ENCODE measurements around the gene SKI. TPM values are rescaled to one million over a fixed set of nuclear protein-coding genes. Genes with fewer than 3 reads are reported as not detected.

Gene SKI
- total RNA-seq, 1 experiment from 2014 or later: 38.2 TPM

- Mint-ChIP-seq H3K9me3 (ENCODE audit: unreplicated experiment) (no peaks in the 10 kb centered on the region), H3K27me3 (ENCODE audit: insufficient read depth, unreplicated experiment) (no peaks in the 10 kb centered on the region), H3K4me1 (ENCODE audit: low read depth, unreplicated experiment) (no peaks in the 10 kb centered on the region), H3K27ac (ENCODE audit: unreplicated experiment) (no peak overlapping the region), H3K36me3 (ENCODE audit: insufficient read depth, unreplicated experiment) (no peaks in the 10 kb centered on the region), H3K4me3 (ENCODE audit: unreplicated experiment) (no peak overlapping the region)
- CTCF ChIA-PET: no interaction called here
- no peaks in the 10 kb centered on the region for H3K36me3 ChIP-seq (ENCODE audit: control insufficient read depth, insufficient read depth, low read length)
- no peak overlapping the region for H3K4me3 ChIP-seq (ENCODE audit: low read depth, low read length)
- H3K4me1 ChIP-seq: peaks cover 12% of the 10 kb centered on the region
- no TSS peak for BruUV-seq (replicated peaks)
- TF ChIP-seq CTCF (IDR thresholded peaks at IDR 0.05; ENCODE audit: insufficient read depth in 1 of 2, low read depth in 1 of 2, low read length in 1 of 2, severe bottlenecking in 1 of 2, unreplicated experiment in 1 of 2): no peak
- no peaks in the 10 kb centered on the region for H3K27me3 ChIP-seq (replicated peaks; ENCODE audit: control insufficient read depth, insufficient read depth, low read length)
- POLR2A ChIA-PET: no interaction called here
- no peaks in the 10 kb centered on the region for H3K9me3 ChIP-seq
- DNase-seq: no peak
- intact Hi-C loops (cut with micrococcal nuclease; ENCODE audit: unreplicated experiment): no loop called here
Measured at GRCh38 chr1:2200308-2200943, 27.7 kb upstream of the SKI start.

GRCh38 chr1:2201062-2201461 lies 27.1 kb upstream of the SKI start:
- no peaks in the 10 kb centered on the region for H3K4me1 Mint-ChIP-seq (ENCODE audit: low read depth, unreplicated experiment)

DNA sequence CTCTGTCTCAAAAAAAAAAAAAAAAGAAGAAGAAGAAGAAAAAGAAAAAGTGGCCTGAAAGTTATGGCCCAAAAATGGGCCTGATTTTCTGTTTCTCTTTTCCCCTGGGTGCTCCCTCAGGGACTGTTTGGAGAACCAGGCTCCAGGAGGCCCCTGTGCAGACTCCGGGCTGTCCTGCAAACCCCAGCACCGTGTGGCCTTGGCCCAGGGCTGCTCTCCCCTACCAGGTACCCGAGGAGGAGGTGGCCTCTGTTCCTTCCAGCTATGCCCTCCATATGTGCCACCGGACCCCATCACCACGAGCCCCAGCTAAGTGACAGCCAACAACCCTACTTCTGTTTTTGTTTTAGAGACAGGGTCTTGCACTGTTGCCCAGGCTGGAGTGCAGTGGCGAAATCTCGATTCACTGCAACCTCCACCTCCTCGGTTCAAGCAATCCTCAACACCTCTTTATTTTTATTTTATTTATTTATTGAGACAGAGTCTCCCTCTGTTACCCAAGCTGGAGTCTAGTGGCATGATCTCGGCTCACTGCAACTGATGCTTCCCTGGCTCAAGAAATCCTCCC lies 26.0 kb upstream of the SKI start:
- Mint-ChIP-seq H3K27me3 (ENCODE audit: insufficient read depth, unreplicated experiment) (no peaks in the 10 kb centered on the region), H3K4me3 (ENCODE audit: unreplicated experiment) (no peak overlapping the region), H3K36me3 (ENCODE audit: insufficient read depth, unreplicated experiment) (no peaks in the 10 kb centered on the region), H3K27ac (ENCODE audit: unreplicated experiment) (no peak overlapping the region), H3K9me3 (ENCODE audit: unreplicated experiment) (no peaks in the 10 kb centered on the region), H3K4me1 (ENCODE audit: low read depth, unreplicated experiment) (no peaks in the 10 kb centered on the region)
- H3K27me3 ChIP-seq (replicated peaks; ENCODE audit: control insufficient read depth, insufficient read depth, low read length): no peaks in the 10 kb centered on the region
- H3K9me3 ChIP-seq: no peaks in the 10 kb centered on the region
- H3K4me1 ChIP-seq: peaks cover 6% of the 10 kb centered on the region; the same call in 1 of the 2 replicates
- POLR2A ChIA-PET: no interaction called here
- intact Hi-C loops (cut with micrococcal nuclease; ENCODE audit: unreplicated experiment): no loop called here
- no peak for TF ChIP-seq CTCF (IDR thresholded peaks at IDR 0.05; ENCODE audit: insufficient read depth in 1 of 2, low read depth in 1 of 2, low read length in 1 of 2, severe bottlenecking in 1 of 2, unreplicated experiment in 1 of 2)
- H3K36me3 ChIP-seq (ENCODE audit: control insufficient read depth, insufficient read depth, low read length): no peaks in the 10 kb centered on the region
- no TSS peak for BruUV-seq (replicated peaks)
- DNase-seq: no peak
- no peak overlapping the region for H3K4me3 ChIP-seq (ENCODE audit: low read depth, low read length)
- CTCF ChIA-PET: no interaction called here

More at GRCh38 chr1:2201062-2201461, 27.1 kb upstream of the SKI start:
- ChIA-PET CTCF (no interaction called here), POLR2A (no interaction called here)
- no peak overlapping the region for H3K4me3 Mint-ChIP-seq (ENCODE audit: unreplicated experiment)
- H3K4me3 ChIP-seq (ENCODE audit: low read depth, low read length): no peak overlapping the region
- no peaks in the 10 kb centered on the region for H3K9me3 ChIP-seq
- H3K27me3 Mint-ChIP-seq (ENCODE audit: insufficient read depth, unreplicated experiment): no peaks in the 10 kb centered on the region
- intact Hi-C loops (cut with micrococcal nuclease; ENCODE audit: unreplicated experiment): no loop called here
- no peaks in the 10 kb centered on the region for H3K27me3 ChIP-seq (replicated peaks; ENCODE audit: control insufficient read depth, insufficient read depth, low read length)
- no peak for TF ChIP-seq CTCF (IDR thresholded peaks at IDR 0.05; ENCODE audit: insufficient read depth in 1 of 2, low read depth in 1 of 2, low read length in 1 of 2, severe bottlenecking in 1 of 2, unreplicated experiment in 1 of 2)
- H3K27ac Mint-ChIP-seq (ENCODE audit: unreplicated experiment): no peak overlapping the region
- peaks cover 6% of the 10 kb centered on the region; the same call in 1 of the 2 replicates for H3K4me1 ChIP-seq
- no peak for DNase-seq
- no peaks in the 10 kb centered on the region for H3K36me3 ChIP-seq (ENCODE audit: control insufficient read depth, insufficient read depth, low read length)
- no peaks in the 10 kb centered on the region for H3K9me3 Mint-ChIP-seq (ENCODE audit: unreplicated experiment)
- BruUV-seq (replicated peaks): no TSS peak
- H3K36me3 Mint-ChIP-seq (ENCODE audit: insufficient read depth, unreplicated experiment): no peaks in the 10 kb centered on the region
